ENCODE measurements around the gene ACYP2.
"Not testable (repeated sequence)": the region's sequence is repeated elsewhere in the genome, so short reads cannot be mapped to it uniquely, and the experiment has no call there.

The ACYP2 gene

GRCh38 chr2:54271843-54272627 is 156.6 kb downstream of the ACYP2 start:
- DNase-seq (ENCODE audit: low spot score) = no peak

DNA sequence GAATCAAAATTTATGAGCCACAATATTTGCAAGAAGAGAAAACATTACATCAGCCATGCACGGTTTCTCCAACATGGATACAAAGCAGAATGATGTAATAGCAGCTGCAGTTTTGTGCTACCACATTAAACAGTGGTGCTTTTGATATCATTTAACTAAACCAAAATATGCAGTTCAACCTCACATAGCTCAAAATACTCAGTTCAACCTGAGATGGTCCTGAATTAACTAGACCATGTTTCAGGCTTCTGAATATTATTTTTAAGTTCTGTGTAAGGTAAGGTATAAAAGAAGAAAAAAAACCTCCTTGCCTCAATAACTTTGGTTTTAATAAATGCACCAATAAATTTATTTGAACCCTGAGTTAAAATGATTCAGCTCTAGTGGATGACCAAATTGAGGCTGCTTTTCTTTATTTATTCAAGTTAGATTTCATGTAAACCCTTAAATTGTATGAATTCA is 159.4 kb downstream of the ACYP2 start:
- DNase-seq (ENCODE audit: low spot score) = no peak

DNA sequence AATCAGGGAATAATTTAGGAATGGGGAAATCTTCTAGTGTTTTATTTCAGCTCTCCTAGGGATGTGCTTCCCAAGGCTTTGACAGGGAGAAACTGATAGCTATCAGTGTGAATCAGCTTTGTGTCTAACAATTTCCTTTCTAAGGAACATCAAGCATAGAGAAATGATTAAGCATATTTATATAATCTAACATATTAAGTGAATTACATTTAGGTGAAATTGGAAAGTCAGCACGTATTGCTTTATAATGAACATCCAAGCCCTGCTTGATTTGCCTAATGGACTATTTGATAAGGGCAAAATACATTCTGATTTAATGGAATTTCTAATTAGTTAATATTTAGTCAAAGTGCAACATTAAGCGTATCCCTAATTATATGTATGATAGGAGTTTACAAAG is 160.1 kb downstream of the ACYP2 start:
- no peak for DNase-seq (ENCODE audit: low spot score)

GRCh38 chr2:54279385-54279784 is 164.0 kb downstream of the ACYP2 start:
- DNase-seq (ENCODE audit: low spot score) = no peak

DNA sequence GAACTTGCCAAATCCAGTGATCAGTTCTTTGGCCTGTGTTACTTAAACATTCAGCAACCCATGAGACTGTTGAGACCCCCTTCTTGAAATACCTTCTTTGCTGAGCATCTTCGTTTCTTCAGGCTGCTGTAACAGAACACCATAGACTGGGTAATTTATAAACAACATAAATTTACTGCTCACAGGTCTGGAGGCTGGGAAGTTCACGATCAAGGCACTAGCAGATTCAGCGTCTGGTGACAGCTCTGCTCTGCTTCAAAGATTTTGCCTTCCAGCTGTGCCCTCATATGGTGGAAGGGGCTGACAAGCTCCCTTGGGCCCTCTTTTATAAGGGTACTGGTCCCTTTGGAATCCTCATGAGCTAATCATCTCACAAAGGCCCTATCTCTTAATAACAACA is 169.4 kb downstream of the ACYP2 start:
- no peak for DNase-seq (ENCODE audit: low spot score)

- DNase-seq (ENCODE audit: low spot score) = no peak
Observed at GRCh38 chr2:54285451-54285850, 170.0 kb downstream of the ACYP2 start.

DNA sequence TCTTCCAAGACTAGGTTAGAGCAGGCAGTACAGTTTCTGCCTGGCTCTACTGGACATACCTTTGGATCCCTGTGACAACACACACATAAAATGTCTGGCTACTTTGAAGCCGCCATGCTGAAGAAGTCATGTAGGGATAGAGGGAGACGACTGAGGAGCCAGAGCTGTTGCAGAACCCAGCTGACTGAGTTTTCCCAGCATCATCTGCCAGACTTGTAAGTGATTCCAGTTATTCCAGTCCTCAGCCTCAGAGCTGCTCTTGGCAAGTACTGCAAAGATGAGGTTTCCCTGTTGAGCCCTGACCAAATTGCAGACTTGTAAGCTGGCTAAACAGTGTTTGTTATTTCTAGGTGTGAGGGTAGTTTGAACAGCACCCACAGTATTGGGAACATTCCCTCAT is 172.1 kb downstream of the ACYP2 start:
- no peak for DNase-seq (ENCODE audit: low spot score)

DNA sequence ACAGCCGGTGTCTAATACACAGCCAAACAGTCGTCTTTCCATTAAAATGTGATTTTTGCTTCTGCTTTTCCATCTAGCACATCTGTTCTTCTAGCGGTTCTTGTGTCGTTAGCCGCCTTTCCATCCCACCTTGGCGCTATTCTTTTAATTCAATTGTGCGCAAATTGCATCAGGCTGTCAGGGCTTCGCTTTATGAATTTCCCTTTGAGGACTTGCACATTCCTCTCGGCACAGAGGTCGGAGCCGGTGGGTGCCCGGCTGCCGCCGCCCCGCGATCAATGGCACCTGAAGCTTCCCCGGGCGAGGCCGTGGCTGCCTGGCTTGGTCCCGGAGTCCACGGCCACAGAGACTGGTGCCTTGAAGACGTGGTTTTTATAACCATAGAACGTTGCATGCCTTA is 174.5 kb downstream of the ACYP2 start:
- no peak for DNase-seq (ENCODE audit: low spot score)

DNA sequence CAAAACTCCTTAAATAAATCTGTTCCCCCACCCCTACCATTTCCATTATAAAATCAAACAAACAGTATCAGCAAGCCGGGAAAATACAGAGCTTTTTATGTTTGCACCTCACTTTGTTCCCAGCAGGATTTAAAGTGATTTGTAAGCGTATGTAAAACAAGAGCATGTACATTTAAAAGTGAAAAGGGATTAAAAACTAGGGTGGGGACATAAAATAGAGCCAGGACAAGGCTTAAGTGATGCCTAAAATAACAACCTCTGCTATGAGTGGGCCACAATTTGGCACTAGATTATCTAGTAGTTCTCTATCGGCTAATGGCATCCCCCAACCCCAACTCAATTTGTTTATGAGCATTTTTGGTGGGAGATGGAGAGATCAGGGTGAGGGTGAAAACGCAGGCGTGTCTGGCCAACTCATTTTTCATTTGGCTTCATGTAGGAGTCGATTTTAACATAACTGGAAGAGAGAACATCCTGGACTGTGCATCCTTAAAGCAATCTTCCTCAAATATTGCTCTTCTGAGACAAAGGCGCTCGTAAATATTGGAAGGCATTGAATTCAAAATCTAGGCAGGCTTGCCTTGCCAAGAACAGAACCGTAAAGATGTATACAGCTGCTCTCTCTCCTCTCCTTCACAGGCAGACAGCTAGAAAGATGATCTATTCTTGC is 175.1 kb downstream of the ACYP2 start:
- DNase-seq (ENCODE audit: low spot score) = no peak

DNA sequence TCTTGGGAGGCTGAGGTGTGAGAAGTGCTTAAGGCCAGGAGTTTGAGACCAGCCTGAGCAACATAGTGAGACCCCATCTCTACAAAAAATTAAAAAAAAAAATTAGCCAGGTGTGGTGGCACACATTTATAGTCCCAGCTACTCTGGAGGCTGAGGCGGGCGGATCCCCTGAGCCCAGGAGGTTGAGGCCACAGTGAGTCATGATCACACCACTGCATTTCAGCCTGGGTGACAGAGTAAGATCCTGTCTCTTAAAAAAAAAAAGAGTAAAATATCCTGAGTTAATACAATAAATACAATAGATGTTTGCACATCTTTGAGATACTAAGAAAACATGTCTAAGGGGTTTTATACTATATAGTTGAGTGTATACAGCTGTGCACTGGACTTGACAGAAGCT is 179.2 kb downstream of the ACYP2 start:
- DNase-seq (ENCODE audit: low spot score) = not testable (repeated sequence)

GRCh38 chr2:54295911-54296310 is 180.5 kb downstream of the ACYP2 start:
- DNase-seq (ENCODE audit: low spot score) = no peak

- no peak for DNase-seq (ENCODE audit: low spot score)
Observed at GRCh38 chr2:54298514-54298913, 183.1 kb downstream of the ACYP2 start.

GRCh38 chr2:54303631-54304030 is 188.2 kb downstream of the ACYP2 start:
- DNase-seq (ENCODE audit: low spot score) = no peak

- no peak for DNase-seq (ENCODE audit: low spot score)
Observed at GRCh38 chr2:54306556-54306955, 191.1 kb downstream of the ACYP2 start.

DNA sequence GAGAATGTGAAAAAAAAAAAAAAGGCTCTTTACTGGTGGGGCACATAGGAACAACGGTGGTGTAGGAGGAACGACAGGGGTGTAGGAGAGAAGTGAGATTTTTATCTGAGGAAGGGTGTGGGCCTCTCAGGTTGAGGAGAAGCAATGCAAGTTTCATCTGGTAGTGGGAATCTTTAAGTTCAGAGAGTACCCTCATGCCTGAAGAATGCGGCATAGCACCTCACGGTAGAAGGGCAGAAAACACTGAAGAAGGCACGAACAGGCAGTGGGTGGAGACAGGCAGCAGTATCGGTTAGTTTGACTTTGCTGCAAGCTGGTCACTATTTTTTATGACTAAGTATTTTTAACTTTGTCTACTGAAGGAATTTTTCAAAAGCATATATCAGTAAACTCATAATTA is 192.8 kb downstream of the ACYP2 start:
- no peak for DNase-seq (ENCODE audit: low spot score)

DNA sequence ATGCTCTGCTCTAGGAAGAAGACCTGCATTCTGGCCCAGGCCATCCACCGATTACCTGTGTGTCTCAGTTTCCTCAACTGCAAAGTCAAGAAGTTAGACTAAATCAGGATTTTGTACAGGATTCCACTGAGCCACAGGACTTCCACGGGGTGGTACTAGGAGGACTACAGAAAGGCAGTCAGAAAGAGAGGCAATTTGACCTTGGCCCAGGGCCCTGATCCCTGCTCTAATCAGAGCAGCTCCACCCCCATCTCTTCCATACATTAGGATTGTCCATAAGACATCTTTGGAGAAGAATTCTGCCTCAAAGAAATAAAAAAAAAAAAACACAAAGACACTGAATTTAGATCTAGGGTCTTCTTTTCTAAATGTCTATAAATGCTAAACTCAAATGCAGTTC is 193.4 kb downstream of the ACYP2 start:
- DNase-seq (ENCODE audit: low spot score) = no peak

- DNase-seq (ENCODE audit: low spot score) = no peak
Observed at GRCh38 chr2:54310311-54310710, 194.9 kb downstream of the ACYP2 start.

DNA sequence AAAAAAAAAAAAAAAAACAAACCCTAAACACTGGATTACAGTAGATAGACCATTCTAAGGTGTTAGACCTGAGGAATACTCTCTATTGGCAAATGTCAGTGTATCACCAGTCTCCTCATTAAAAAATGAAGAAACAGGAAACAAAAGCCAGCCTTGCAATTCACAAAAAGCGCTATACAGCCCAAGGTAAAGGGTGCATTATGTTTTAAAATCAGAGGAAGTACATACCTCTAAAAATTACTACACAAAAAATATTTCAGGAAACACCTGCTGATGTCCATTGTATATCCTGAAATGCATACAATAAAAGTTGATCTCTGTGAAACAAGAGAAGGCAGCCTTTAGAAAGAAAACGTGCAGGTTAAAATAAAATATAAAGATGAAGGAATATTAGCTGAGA is 195.5 kb downstream of the ACYP2 start:
- no peak for DNase-seq (ENCODE audit: low spot score)

- no peak for DNase-seq (ENCODE audit: low spot score)
Observed at GRCh38 chr2:54313147-54313546, 197.7 kb downstream of the ACYP2 start.

GRCh38 chr2:54317973-54318372 is 202.6 kb downstream of the ACYP2 start:
- DNase-seq (ENCODE audit: low spot score) = no peak

DNA sequence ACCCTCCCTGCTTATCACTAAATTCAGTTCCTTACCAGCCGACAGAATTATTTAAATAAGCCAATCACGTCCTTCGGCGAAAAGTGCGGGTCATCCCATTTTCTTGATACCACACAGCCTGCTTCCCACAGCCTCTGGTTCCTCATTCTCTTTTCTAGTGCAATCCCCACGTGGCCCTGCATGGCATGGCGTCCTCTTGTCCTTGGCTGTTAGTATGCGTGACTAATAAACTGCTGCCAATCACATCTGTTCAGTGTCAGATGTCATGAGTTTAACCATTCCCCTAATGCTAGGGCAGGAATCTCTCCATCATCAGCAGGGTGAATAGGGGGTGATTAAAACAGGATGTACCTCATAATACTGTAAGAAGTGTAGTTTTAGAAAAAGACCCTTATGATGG is 203.4 kb downstream of the ACYP2 start:
- no peak for DNase-seq (ENCODE audit: low spot score)

- DNase-seq (ENCODE audit: low spot score) = no peak
Observed at GRCh38 chr2:54321047-54321446, 205.6 kb downstream of the ACYP2 start.

DNA sequence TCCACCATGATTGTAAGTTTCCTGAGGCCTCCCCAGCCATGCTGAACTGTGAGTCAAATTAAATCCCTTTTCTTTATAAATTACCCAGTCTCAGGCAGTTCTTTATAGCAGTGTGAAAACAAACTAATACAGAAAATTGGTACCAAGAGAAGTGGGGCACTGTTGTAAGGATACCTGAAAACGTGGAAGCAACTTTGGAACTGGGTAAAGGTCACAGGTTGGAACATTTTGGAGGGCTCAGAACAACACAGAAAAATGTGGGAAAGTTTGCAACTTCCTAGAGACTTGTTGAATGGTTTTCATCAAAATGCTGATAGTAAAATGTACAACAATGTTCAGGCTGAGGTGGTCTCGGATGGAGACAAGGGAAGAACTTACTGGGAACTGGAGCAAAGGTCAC is 209.1 kb downstream of the ACYP2 start:
- DNase-seq (ENCODE audit: low spot score) = not testable (repeated sequence)

- no peak for DNase-seq (ENCODE audit: low spot score)
Observed at GRCh38 chr2:54325148-54325547, 209.7 kb downstream of the ACYP2 start.

Measured in left forelimb (tissue), 1 donor.